Measurements from ENCODE around the gene MRPS9. TPM values are rescaled to one million over a fixed set of nuclear protein-coding genes. Genes with fewer than 3 reads are reported as not detected.

The MRPS9 gene
- 24.5 and 35.6 TPM in 2 replicates for total RNA-seq

GRCh38 chr2:105037572-105038382, at the start of gene MRPS9:
TSS of gene MRPS9 (plus strand) at chr2:105038069. CDS start at chr2:105038093, 24 bp downstream.
- peak; percentile 94 for DNase-seq (ENCODE audit: low read depth)
- H3K4me3 ChIP-seq (ENCODE audit: low read depth, low read length): peak within 1 kb of the TSS; percentile 75
- no peak for TF ChIP-seq CTCF (IDR thresholded peaks at IDR 0.05; ENCODE audit: insufficient read depth, low read length, severe bottlenecking)
- no peaks in the 10 kb centered on the region for H3K27me3 ChIP-seq (ENCODE audit: control insufficient read depth, insufficient read depth, low read length)
- no peaks in the 10 kb centered on the region for H3K36me3 ChIP-seq (ENCODE audit: control insufficient read depth, insufficient read depth, low read length)
- FAIRE-seq: no peak

GRCh38 chr2:105005181-105005951, 32.5 kb upstream of the MRPS9 start:
- H3K4me3 ChIP-seq (ENCODE audit: low read depth, low read length): no peak overlapping the region
- TF ChIP-seq CTCF (IDR thresholded peaks at IDR 0.05; ENCODE audit: insufficient read depth, low read length, severe bottlenecking): no peak

GRCh38 chr2:105007367-105007766, 30.5 kb upstream of the MRPS9 start:
- no peaks in the 10 kb centered on the region for H3K27me3 ChIP-seq (ENCODE audit: control insufficient read depth, insufficient read depth, low read length)
- no peaks in the 10 kb centered on the region for H3K36me3 ChIP-seq (ENCODE audit: control insufficient read depth, insufficient read depth, low read length)
- TF ChIP-seq CTCF (IDR thresholded peaks at IDR 0.05; ENCODE audit: insufficient read depth, low read length, severe bottlenecking): no peak
- FAIRE-seq: no peak
- DNase-seq (ENCODE audit: low read depth): no peak
- H3K4me3 ChIP-seq (ENCODE audit: low read depth, low read length): no peak overlapping the region

More at GRCh38 chr2:105005181-105005951, 32.5 kb upstream of the MRPS9 start:
- FAIRE-seq: no peak
- DNase-seq (ENCODE audit: low read depth): peak; percentile 80
- Histone ChIP-seq H3K36me3 (ENCODE audit: control insufficient read depth, insufficient read depth, low read length) (no peaks in the 10 kb centered on the region), H3K27me3 (ENCODE audit: control insufficient read depth, insufficient read depth, low read length) (no peaks in the 10 kb centered on the region)

- H3K4me3 ChIP-seq (ENCODE audit: low read depth, low read length): no peak overlapping the region
- DNase-seq (ENCODE audit: low read depth) (peak; percentile 42), FAIRE-seq (no peak)
These were observed 5.4 kb upstream of the MRPS9 start for GRCh38 chr2:105032476-105032875.

GRCh38 chr2:105034170-105034569, 3.7 kb upstream of the MRPS9 start:
- no peaks in the 10 kb centered on the region for H3K36me3 ChIP-seq (ENCODE audit: control insufficient read depth, insufficient read depth, low read length)
- peak; percentile 32 for DNase-seq (ENCODE audit: low read depth)
- no peak for TF ChIP-seq CTCF (IDR thresholded peaks at IDR 0.05; ENCODE audit: insufficient read depth, low read length, severe bottlenecking)
- no peaks in the 10 kb centered on the region for H3K27me3 ChIP-seq (ENCODE audit: control insufficient read depth, insufficient read depth, low read length)
- no peak overlapping the region for H3K4me3 ChIP-seq (ENCODE audit: low read depth, low read length)
- FAIRE-seq: no peak

More at GRCh38 chr2:105032476-105032875, 5.4 kb upstream of the MRPS9 start:
- no peaks in the 10 kb centered on the region for H3K36me3 ChIP-seq (ENCODE audit: control insufficient read depth, insufficient read depth, low read length)
- no peak for TF ChIP-seq CTCF (IDR thresholded peaks at IDR 0.05; ENCODE audit: insufficient read depth, low read length, severe bottlenecking)
- H3K27me3 ChIP-seq (ENCODE audit: control insufficient read depth, insufficient read depth, low read length): no peaks in the 10 kb centered on the region
